Fibroblast of lung (primary cell): Measurements from ENCODE around the gene DPAGT1. TPM values are rescaled to one million over a fixed set of nuclear protein-coding genes. Genes with fewer than 3 reads are reported as not detected.

ENCODE experiments used
- DNase-seq, 2 donors: peaks; one replicate each; pipeline versions ENCODE4 v3.0.0 to v3.0.0-alpha.2; 2010; ENCODE audit warnings: low read depth in 2 of 2
- H2AFZ ChIP-seq: 2 replicates; pipeline ENCODE4 v1.5.1; 2012; ENCODE audit warnings: low read length, control low read depth, inconsistent platforms
- H3K27ac ChIP-seq: 2 replicates; pipeline ENCODE4 v1.5.1; 2011; ENCODE audit warnings: low read length, control low read depth; ENCODE audit not compliant: insufficient read depth
- H3K27me3 ChIP-seq: 2 replicates; pipeline ENCODE4 v1.5.1; 2011; ENCODE audit warnings: mild to moderate bottlenecking, low read length; ENCODE audit not compliant: control insufficient read depth, insufficient read depth
- H3K36me3 ChIP-seq: 2 replicates; pipeline ENCODE4 v1.5.1; 2011; ENCODE audit warnings: low read length; ENCODE audit not compliant: control insufficient read depth, insufficient read depth
- H3K4me1 ChIP-seq: 2 replicates; pipeline ENCODE4 v1.5.1; 2011; ENCODE audit warnings: low read length; ENCODE audit not compliant: control insufficient read depth, insufficient read depth; ENCODE audit errors: extremely low read depth
- H3K4me2 ChIP-seq: 2 replicates; pipeline ENCODE4 v1.5.1; 2011; ENCODE audit warnings: low read length, control low read depth; ENCODE audit not compliant: insufficient read depth; ENCODE audit errors: extremely low read depth
- H3K4me3 ChIP-seq, 4 experiments: fragments of 200-600 bp in 1 of 4; sonication (generic) in 1 of 4; replicated peaks in 1 of 4; 2 replicates each; pipeline ENCODE4 v1.5.1; 2011 to 2016; ENCODE audit warnings: low read length in 4 of 4, low read depth in 3 of 4, mild to moderate bottlenecking in 3 of 4, control low read depth in 2 of 4, inconsistent platforms in 1 of 4, mixed read lengths in 1 of 4; ENCODE audit not compliant: insufficient read depth in 1 of 4; ENCODE audit errors: control extremely low read depth in 1 of 4
- H3K79me2 ChIP-seq: 2 replicates; pipeline ENCODE4 v1.5.1; 2012; ENCODE audit warnings: mild to moderate bottlenecking, low read length, inconsistent platforms; ENCODE audit not compliant: control insufficient read depth, insufficient read depth
- H3K9ac ChIP-seq: 2 replicates; pipeline ENCODE4 v1.5.1; 2011; ENCODE audit warnings: mild to moderate bottlenecking, low read length, control low read depth; ENCODE audit not compliant: insufficient read depth
- H3K9me3 ChIP-seq: 2 replicates; pipeline ENCODE4 v1.5.1; 2012; ENCODE audit warnings: low read depth, low read length; ENCODE audit not compliant: control insufficient read depth, insufficient read depth
- H4K20me1 ChIP-seq: 2 replicates; pipeline ENCODE4 v1.5.1; 2011; ENCODE audit warnings: low read length; ENCODE audit not compliant: control insufficient read depth, insufficient read depth; ENCODE audit errors: extremely low read depth
- CTCF ChIP-seq, 2 donors: IDR thresholded peaks in 1 of 2; conservative IDR thresholded peaks in 1 of 2; 1 replicate in 1 of 2; 2 replicates in 1 of 2; pipeline ENCODE4 v1.5.1; 2011 to 2012; ENCODE audit warnings: low read length in 2 of 2, control low read depth in 1 of 2, inconsistent platforms in 1 of 2, low read depth in 1 of 2, mild to moderate bottlenecking in 1 of 2
- EZH2 ChIP-seq: IDR thresholded peaks from 2 replicates; pipeline ENCODE4 v1.5.1; 2012; ENCODE audit warnings: low read length, control low read depth, mild to moderate bottlenecking; ENCODE audit errors: missing control alignments
- polyA plus RNA-seq, 2 donors: library from polyadenylated mRNA; depleted of rRNA in 1 of 2; stranded (reverse) in 1 of 2; unstranded in 1 of 2; fragments of >200 nt; gene quantifications; 2 replicates each; pipeline ENCODE4 v1.2.1, GENCODE V29; 2011 to 2012; ENCODE audit warnings: missing spikeins in 1 of 2
- total RNA-seq: library from RNA; depleted of rRNA; stranded (reverse); fragments of >200 nt; gene quantifications from 2 replicates; pipeline ENCODE4 v1.2.1, GENCODE V29; 2014

DPAGT1 gene
- total and polyA plus RNA-seq, 2 donors (not counting 1 experiment from before 2014, with no cell fraction given): 14.5 to 44.9 TPM

- no peak overlapping the region for H3K4me2 ChIP-seq
Measured at GRCh38 chr11:119118946-119119345, 17.3 kb upstream of the DPAGT1 start.

GRCh38 chr11:119118227-119118626, 16.6 kb upstream of the DPAGT1 start:
- peaks cover 16% of the 10 kb centered on the region for H3K79me2 ChIP-seq
- TF ChIP-seq CTCF (conservative IDR thresholded peaks at IDR 0.05 in 1 of 2, IDR thresholded peaks at IDR 0.05 in 1 of 2; ENCODE audit: low read depth in 1 of 2, low read length in 2 of 2) (no peak), EZH2 (no peak)
- H3K36me3 ChIP-seq: peaks cover 5% of the 10 kb centered on the region
- no peaks in the 10 kb centered on the region for H4K20me1 ChIP-seq
- no peaks in the 10 kb centered on the region for H3K27me3 ChIP-seq
- DNase-seq: no peak
- no peak overlapping the region for H3K4me2 ChIP-seq
- peaks cover 11% of the 10 kb centered on the region for H3K4me1 ChIP-seq
- no peak overlapping the region for H3K4me3 ChIP-seq
- H2AFZ ChIP-seq: no peak overlapping the region
- H3K9ac ChIP-seq: no peak overlapping the region
- no peak overlapping the region for H3K27ac ChIP-seq
- H3K9me3 ChIP-seq: no peaks in the 10 kb centered on the region

More at GRCh38 chr11:119118946-119119345, 17.3 kb upstream of the DPAGT1 start:
- H3K4me3 ChIP-seq: no peak overlapping the region
- H3K36me3 ChIP-seq: peaks cover 4% of the 10 kb centered on the region
- peaks cover 10% of the 10 kb centered on the region for H3K4me1 ChIP-seq
- H3K27ac ChIP-seq: no peak overlapping the region
- H3K9ac ChIP-seq: no peak overlapping the region
- H3K9me3 ChIP-seq: no peaks in the 10 kb centered on the region
- no peak overlapping the region for H2AFZ ChIP-seq
- no peak for TF ChIP-seq EZH2
- TF ChIP-seq CTCF (conservative IDR thresholded peaks at IDR 0.05 in 1 of 2, IDR thresholded peaks at IDR 0.05 in 1 of 2; ENCODE audit: low read depth in 1 of 2, low read length in 2 of 2): no peak
- peaks cover 18% of the 10 kb centered on the region for H3K79me2 ChIP-seq
- no peak for DNase-seq
- H4K20me1 ChIP-seq: no peaks in the 10 kb centered on the region
- H3K27me3 ChIP-seq: no peaks in the 10 kb centered on the region

GRCh38 chr11:119117004-119117706, 15.5 kb upstream of the DPAGT1 start:
- no peak for DNase-seq
- TF ChIP-seq CTCF (conservative IDR thresholded peaks at IDR 0.05 in 1 of 2, IDR thresholded peaks at IDR 0.05 in 1 of 2; ENCODE audit: low read depth in 1 of 2, low read length in 2 of 2): no peak
- no peak for TF ChIP-seq EZH2
- no peak overlapping the region for H3K27ac ChIP-seq

More at GRCh38 chr11:119117004-119117706, 15.5 kb upstream of the DPAGT1 start:
- H3K4me3 ChIP-seq: no peak overlapping the region
- no peak overlapping the region for H2AFZ ChIP-seq
- no peaks in the 10 kb centered on the region for H3K9me3 ChIP-seq
- peaks cover 10% of the 10 kb centered on the region for H3K4me1 ChIP-seq
- H3K4me2 ChIP-seq: no peak overlapping the region
- no peak overlapping the region for H3K9ac ChIP-seq
- peaks cover 7% of the 10 kb centered on the region for H3K79me2 ChIP-seq
- H4K20me1 ChIP-seq: no peaks in the 10 kb centered on the region
- no peaks in the 10 kb centered on the region for H3K27me3 ChIP-seq
- peaks cover 8% of the 10 kb centered on the region for H3K36me3 ChIP-seq
